HS-5 (cell line): ENCODE data around the gene ZNF609.
"Not testable (repeated sequence)": the region's sequence is repeated elsewhere in the genome, so short reads cannot be mapped to it uniquely, and the experiment has no call there.

Experiments used
- DNase-seq: peaks from one replicate; pipeline ENCODE4 v3.0.0-alpha.2; 2012; ENCODE audit warnings: low read depth

ZNF609 gene

GRCh38 chr15:64583519-64583918, 123.1 kb downstream of the ZNF609 start:
- no peak for DNase-seq

- DNase-seq, result no peak
These were observed 123.6 kb downstream of the ZNF609 start for GRCh38 chr15:64583983-64584382.

- DNase-seq, result no peak
These were observed 126.0 kb downstream of the ZNF609 start for GRCh38 chr15:64586259-64586870.

- DNase-seq, result no peak
These were observed 126.6 kb downstream of the ZNF609 start for GRCh38 chr15:64586984-64587383.

GRCh38 chr15:64589435-64590084, 129.2 kb downstream of the ZNF609 start:
- DNase-seq, result no peak

- not testable (repeated sequence) for DNase-seq
These were observed 132.5 kb downstream of the ZNF609 start for GRCh38 chr15:64592845-64593244.

- no peak for DNase-seq
These were observed 136.5 kb downstream of the ZNF609 start for GRCh38 chr15:64596701-64597476.

GRCh38 chr15:64597477-64597822, 137.1 kb downstream of the ZNF609 start:
- no peak for DNase-seq

- no peak for DNase-seq
These were observed 138.8 kb downstream of the ZNF609 start for GRCh38 chr15:64599226-64599625.

- DNase-seq, result no peak
These were observed 139.3 kb downstream of the ZNF609 start for GRCh38 chr15:64599716-64600115.

GRCh38 chr15:64600794-64601193, 140.4 kb downstream of the ZNF609 start:
- no peak for DNase-seq

- DNase-seq, result no peak
These were observed 143.9 kb downstream of the ZNF609 start for GRCh38 chr15:64604319-64604718.

- DNase-seq, result not testable (repeated sequence)
These were observed 147.0 kb downstream of the ZNF609 start for GRCh38 chr15:64607416-64607815.

- DNase-seq, result no peak
These were observed 150.0 kb downstream of the ZNF609 start for GRCh38 chr15:64610257-64610919.

- no peak for DNase-seq
These were observed 150.8 kb downstream of the ZNF609 start for GRCh38 chr15:64611085-64611725.

GRCh38 chr15:64614519-64614918, 154.1 kb downstream of the ZNF609 start:
- DNase-seq, result no peak

- DNase-seq, result no peak
These were observed 157.3 kb downstream of the ZNF609 start for GRCh38 chr15:64617727-64618126.

- no peak for DNase-seq
These were observed 157.8 kb downstream of the ZNF609 start for GRCh38 chr15:64618138-64618537.

GRCh38 chr15:64618540-64618939, 158.2 kb downstream of the ZNF609 start:
- DNase-seq, result no peak

GRCh38 chr15:64619880-64620839, 159.8 kb downstream of the ZNF609 start:
- peak; percentile 25 for DNase-seq

- no peak for DNase-seq
These were observed 160.7 kb downstream of the ZNF609 start for GRCh38 chr15:64621056-64621455.
